PC-3 (cell line): ENCODE measurements around the gene POP5. TPM values are rescaled to one million over a fixed set of nuclear protein-coding genes. Genes with fewer than 3 reads are reported as not detected.

ENCODE experiments used
- ATAC-seq: fragments of 200-7000 bp; cut with Tn5 transposase; 2 replicates; pipeline ENCODE4 v1.9.1; 2020; ENCODE audit warnings: mild to moderate bottlenecking, moderate library complexity
- BruUV-seq: library from RNA; stranded (reverse); fragments of 400-500 nt; replicated peaks from 2 replicates; lab custom pipeline; 2021; lab: Mats Ljungman, UMichigan
- CTCF ChIA-PET: fragments of 300-600 bp; sonication (Branson Sonifier 250); formaldehyde crosslinking; loops from one replicate; lab custom pipeline; 2022; ENCODE audit warnings: antibody characterized with exemption; lab: Charles Lee
- POLR2A ChIA-PET: fragments of 300-600 bp; sonication (Branson Sonifier 250); formaldehyde crosslinking; loops from one replicate; lab custom pipeline; 2022; ENCODE audit warnings: antibody characterized with exemption; ENCODE audit not compliant: unreplicated experiment; lab: Charles Lee
- DNase-seq: peaks from one replicate; pipeline ENCODE4 v3.0.0-alpha.2; 2015
- H2AFZ ChIP-seq: fragments of 300-600 bp; sonication (generic); 2 replicates; pipeline ENCODE4 v1.6.0; 2016; ENCODE audit warnings: antibody characterized with exemption, low read length
- H3F3A ChIP-seq: fragments of 300-600 bp; sonication (generic); one replicate; pipeline ENCODE4 v1.6.0; 2017; ENCODE audit warnings: antibody characterized with exemption, low read length, control low read depth, mild to moderate bottlenecking; ENCODE audit not compliant: unreplicated experiment
- H3K27ac ChIP-seq: fragments of 300-600 bp; sonication (generic); 2 replicates; pipeline ENCODE4 v1.5.1; 2016; ENCODE audit warnings: mild to moderate bottlenecking, low read length
- H3K27me3 ChIP-seq: fragments of 300-600 bp; sonication (generic); 2 replicates; pipeline ENCODE4 v1.6.1; 2016; ENCODE audit warnings: low read length, mixed read lengths
- H3K36me3 ChIP-seq: fragments of 300-600 bp; sonication (generic); 2 replicates; pipeline ENCODE4 v1.6.1; 2016; ENCODE audit warnings: low read depth, mixed run types, low read length, mixed read lengths
- H3K4me1 ChIP-seq: fragments of 300-600 bp; sonication (generic); 2 replicates; pipeline ENCODE4 v1.5.1; 2016; ENCODE audit warnings: low read length; ENCODE audit not compliant: insufficient read depth
- H3K4me2 ChIP-seq: fragments of 300-600 bp; sonication (generic); 2 replicates; pipeline ENCODE4 v1.6.0; 2016; ENCODE audit warnings: low read length
- H3K4me3 ChIP-seq: fragments of 300-600 bp; sonication (generic); 2 replicates; pipeline ENCODE4 v1.5.1; 2016; ENCODE audit warnings: mild to moderate bottlenecking, low read length, mixed read lengths
- H3K79me2 ChIP-seq: fragments of 300-600 bp; sonication (generic); 2 replicates; pipeline ENCODE4 v1.6.1; 2017; ENCODE audit warnings: low read length, mixed read lengths
- H3K9ac ChIP-seq: fragments of 300-600 bp; sonication (generic); 2 replicates; pipeline ENCODE4 v1.6.0; 2016; ENCODE audit warnings: mild to moderate bottlenecking, low read length
- H3K9me2 ChIP-seq: fragments of 300-600 bp; sonication (generic); replicated peaks from 2 replicates; pipeline ENCODE4 v1.6.1; 2016; ENCODE audit warnings: mixed run types, low read length, mixed read lengths
- H3K9me3 ChIP-seq: fragments of 300-600 bp; sonication (generic); 2 replicates; pipeline ENCODE4 v1.6.1; 2016; ENCODE audit warnings: low read length, mixed read lengths
- H4K20me1 ChIP-seq: fragments of 300-600 bp; sonication (generic); 2 replicates; pipeline ENCODE4 v1.6.1; 2016; ENCODE audit warnings: low read length, mixed read lengths
- EZH2 ChIP-seq: fragments of 300-600 bp; sonication (generic); IDR thresholded peaks from one replicate; pipeline ENCODE4 v1.6.1; 2017; ENCODE audit warnings: antibody characterized with exemption, mild to moderate bottlenecking, low read length; ENCODE audit not compliant: unreplicated experiment
- EZH2phosphoT487 ChIP-seq: fragments of 300-600 bp; sonication (generic); IDR thresholded peaks from 2 replicates; pipeline ENCODE4 v1.6.1; 2018; ENCODE audit warnings: mild to moderate bottlenecking, antibody characterized with exemption, low read length, borderline replicate concordance
- intact Hi-C: fragments of 100-400 bp; cut with micrococcal nuclease; formaldehyde crosslinking; loops from 2 replicates; pipeline ENCODE4 v1.9.0; 2023
- total RNA-seq: library from RNA; depleted of rRNA; stranded (reverse); fragments of >200 nt; gene quantifications from 2 replicates; pipeline ENCODE4 v1.2.3, GENCODE V29; 2014; rRNA removed
- TF ChIP-seq, protein P1 (sequence below): fragments of 300-600 bp; sonication (generic); conservative IDR thresholded peaks from 2 replicates; pipeline ENCODE4 v1.5.1; 2017; ENCODE audit warnings: antibody characterized with exemption, low read depth, mild to moderate bottlenecking, low read length

POP5 gene
- total RNA-seq, 1 experiment from 2014 or later: 89.8 TPM

DNA sequence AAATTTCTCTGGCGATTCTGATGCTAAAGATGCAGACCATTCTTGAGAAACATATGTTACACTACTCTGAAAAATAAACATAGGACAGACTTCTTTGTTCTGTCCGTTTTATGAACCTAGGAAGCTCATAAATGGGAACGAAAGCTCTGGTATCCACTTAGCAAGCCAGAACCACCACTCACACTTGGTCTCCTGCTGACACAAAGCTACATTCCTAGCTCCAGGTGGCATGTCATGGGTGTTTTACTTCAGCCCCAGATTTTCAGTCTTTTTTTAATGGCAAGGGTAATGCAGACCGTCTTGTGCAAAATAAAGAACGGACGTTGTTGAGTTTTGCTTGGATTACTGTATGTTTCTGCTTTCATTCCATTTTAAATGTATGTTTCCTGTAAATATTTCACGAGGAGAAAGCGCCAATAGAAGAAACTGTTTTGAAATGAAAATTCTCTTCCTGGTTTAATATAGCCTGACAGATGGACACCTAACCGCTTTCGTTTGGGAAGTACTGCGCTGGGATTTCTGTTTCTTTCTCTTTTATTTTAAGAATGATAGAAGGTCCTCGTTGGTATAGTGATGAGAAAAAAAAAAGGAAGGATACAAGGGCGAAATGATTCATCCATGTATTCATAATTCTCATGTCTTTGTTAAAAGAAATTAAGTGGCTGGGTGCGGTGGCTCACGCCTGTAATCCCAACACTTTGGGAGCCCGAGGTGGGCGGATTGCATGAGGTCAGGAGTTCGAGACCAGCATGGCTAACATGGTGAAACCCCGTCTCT, 51.4 kb downstream of the POP5 start:
- peak overlapping the region; percentile 84 for H3K9ac ChIP-seq
- H3K4me3 ChIP-seq: peak overlapping the region; percentile 98
- BruUV-seq: no TSS peak
- POLR2A ChIA-PET: interaction anchor here (0.5 to 1.2 kb wide), 8 partner anchors 9 to 1971 kb away, joined by 3 to 8 read pairs (median 4); partner anchors contain the start of gene RNU4-2
- ATAC-seq: peak; percentile 34
- H3K36me3 ChIP-seq: no peaks in the 10 kb centered on the region
- H4K20me1 ChIP-seq: no peaks in the 10 kb centered on the region; the same call in 1 of the 2 replicates
- no peaks in the 10 kb centered on the region for H3K27me3 ChIP-seq
- H3K27ac ChIP-seq: peak overlapping the region; percentile 86
- peaks cover 36% of the 10 kb centered on the region for H3K4me1 ChIP-seq
- peaks cover 35% of the 10 kb centered on the region for H3K79me2 ChIP-seq
- peak; percentile 71 for DNase-seq
- H3K9me2 ChIP-seq: no peaks in the 10 kb centered on the region
- H3K4me2 ChIP-seq: peak overlapping the region; percentile 95
- intact Hi-C loops: loop anchor here (1.0 to 2.0 kb wide), 2 partner anchors 35 to 61 kb away; partner anchors contain the start of gene SRSF9
- H3F3A ChIP-seq: peaks cover 14% of the 10 kb centered on the region
- peak overlapping the region; percentile 97 for H2AFZ ChIP-seq
- CTCF ChIA-PET: interaction anchor here (0.6 kb wide), 1 partner anchor 119 kb away, joined by 3 read pairs; no protein-coding TSS in a partner anchor
- H3K9me3 ChIP-seq: no peaks in the 10 kb centered on the region
- TF ChIP-seq, protein P1, sequence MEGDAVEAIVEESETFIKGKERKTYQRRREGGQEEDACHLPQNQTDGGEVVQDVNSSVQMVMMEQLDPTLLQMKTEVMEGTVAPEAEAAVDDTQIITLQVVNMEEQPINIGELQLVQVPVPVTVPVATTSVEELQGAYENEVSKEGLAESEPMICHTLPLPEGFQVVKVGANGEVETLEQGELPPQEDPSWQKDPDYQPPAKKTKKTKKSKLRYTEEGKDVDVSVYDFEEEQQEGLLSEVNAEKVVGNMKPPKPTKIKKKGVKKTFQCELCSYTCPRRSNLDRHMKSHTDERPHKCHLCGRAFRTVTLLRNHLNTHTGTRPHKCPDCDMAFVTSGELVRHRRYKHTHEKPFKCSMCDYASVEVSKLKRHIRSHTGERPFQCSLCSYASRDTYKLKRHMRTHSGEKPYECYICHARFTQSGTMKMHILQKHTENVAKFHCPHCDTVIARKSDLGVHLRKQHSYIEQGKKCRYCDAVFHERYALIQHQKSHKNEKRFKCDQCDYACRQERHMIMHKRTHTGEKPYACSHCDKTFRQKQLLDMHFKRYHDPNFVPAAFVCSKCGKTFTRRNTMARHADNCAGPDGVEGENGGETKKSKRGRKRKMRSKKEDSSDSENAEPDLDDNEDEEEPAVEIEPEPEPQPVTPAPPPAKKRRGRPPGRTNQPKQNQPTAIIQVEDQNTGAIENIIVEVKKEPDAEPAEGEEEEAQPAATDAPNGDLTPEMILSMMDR: peak; percentile 47
- TF ChIP-seq EZH2phosphoT487 (no peak), EZH2 (no peak)

DNA sequence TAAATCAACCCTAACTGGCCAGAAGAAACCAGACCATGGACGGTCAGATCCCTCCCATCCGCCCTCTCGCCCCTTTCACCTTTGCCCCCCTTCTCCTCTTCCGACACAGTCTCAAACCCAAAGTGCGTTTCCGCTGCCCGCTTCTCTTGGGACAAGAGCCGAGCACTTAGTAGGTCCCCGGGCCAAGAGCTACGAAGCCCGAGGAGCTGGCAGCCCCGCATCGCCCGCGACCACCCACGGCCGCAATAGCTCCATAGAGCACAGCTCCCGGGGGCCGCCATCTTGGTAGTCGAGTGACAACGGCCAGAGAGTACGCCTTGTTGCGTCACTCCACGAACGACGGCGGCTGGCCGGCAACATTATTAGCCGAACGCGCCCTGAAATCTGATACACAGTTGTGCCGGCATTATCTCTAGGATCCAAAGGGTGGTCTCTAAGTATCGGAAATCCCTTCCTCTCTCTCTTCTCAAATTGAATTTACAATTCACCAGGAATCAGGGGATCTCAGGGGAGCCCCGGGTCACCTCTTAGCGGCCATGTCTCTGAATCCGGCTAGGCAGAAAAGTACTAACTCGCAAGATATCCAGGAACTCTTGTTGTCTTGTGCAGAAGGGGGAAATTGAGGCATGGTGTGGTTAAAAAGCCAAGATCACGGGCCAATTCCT, 52.2 kb downstream of the POP5 start, which contains the start of gene COQ5:
Gene COQ5 (minus strand): TSS at position 298 of the 665 bp plus-strand sequence. CDS start 17 bp downstream, at position 281.
- no TSS peak for BruUV-seq
- CTCF ChIA-PET: no interaction called here
- intact Hi-C loops: loop anchor here (1.0 to 2.0 kb wide), 2 partner anchors 34 to 60 kb away; partner anchors contain the start of gene SRSF9

More for the DNA sequence above, 52.2 kb downstream of the POP5 start, which contains the start of gene COQ5:
- no peaks in the 10 kb centered on the region for H3K36me3 ChIP-seq
- no peaks in the 10 kb centered on the region for H4K20me1 ChIP-seq
- H3K27ac ChIP-seq: peak within 1 kb of the TSS; percentile 86
- H3K4me2 ChIP-seq: peak within 1 kb of the TSS; percentile 95
- ATAC-seq: peak; percentile 63
- TF ChIP-seq, protein P1: no peak
- no peak for TF ChIP-seq EZH2phosphoT487
- TF ChIP-seq EZH2: no peak
- peak within 1 kb of the TSS; percentile 97 for H2AFZ ChIP-seq
- peaks cover 39% of the 10 kb centered on the region for H3K4me1 ChIP-seq
- no peaks in the 10 kb centered on the region for H3K9me3 ChIP-seq
- H3K9me2 ChIP-seq: no peaks in the 10 kb centered on the region
- H3K27me3 ChIP-seq: no peaks in the 10 kb centered on the region
- peaks cover 13% of the 10 kb centered on the region for H3F3A ChIP-seq
- peaks cover 30% of the 10 kb centered on the region for H3K79me2 ChIP-seq
- peak within 1 kb of the TSS; percentile 98 for H3K4me3 ChIP-seq
- POLR2A ChIA-PET: interaction anchor here (0.6 to 1.2 kb wide), 10 partner anchors 9 to 1972 kb away, joined by 3 to 6 read pairs (median 4); partner anchors contain the start of gene RNU4-2
- H3K9ac ChIP-seq: peak within 1 kb of the TSS; percentile 84
- peak; percentile 87 for DNase-seq

Other genes with a start within 250 kb of the POP5 start
- 0.12 TPM in 1 of 2 replicates, not detected in the other for gene MSI1, start 212.2 kb downstream of the POP5 start, total RNA-seq
- gene COX6A1, start 143.3 kb downstream of the POP5 start, total RNA-seq: 1,664 and 2,042 TPM in 2 replicates
- 24.0 and 34.5 TPM in 2 replicates for gene TRIAP1, start 135.0 kb downstream of the POP5 start, total RNA-seq
- gene GATC, start 135.0 kb downstream of the POP5 start, total RNA-seq: 33.8 and 43.2 TPM in 2 replicates
- 319 and 382 TPM in 2 replicates for gene SRSF9, start 111.7 kb downstream of the POP5 start, total RNA-seq
- gene DYNLL1, start 85.3 kb downstream of the POP5 start, total RNA-seq: 283 and 396 TPM in 2 replicates
- 40.4 and 41.2 TPM in 2 replicates for gene COQ5, start 52.2 kb downstream of the POP5 start, total RNA-seq
- gene RNF10, start 47.0 kb downstream of the POP5 start, total RNA-seq: 79.7 and 161 TPM in 2 replicates
- not detected in 2 replicates for gene CABP1, start 59.2 kb upstream of the POP5 start, total RNA-seq
- gene MLEC, start 105.7 kb upstream of the POP5 start, total RNA-seq: 158 and 166 TPM in 2 replicates
- gene UNC119B, start 129.1 kb upstream of the POP5 start, total RNA-seq: 15.9 and 23.8 TPM in 2 replicates
- gene ACADS, start 144.4 kb upstream of the POP5 start, total RNA-seq: 14.5 and 19.6 TPM in 2 replicates